Prostate gland (tissue), 2 donors: ENCODE measurements around the gene CCDC85B.

Experiments
- CTCF ChIP-seq, 4 experiments: fragments of 200-600 bp in 2 of 4; fragments of 450-650 bp in 2 of 4; sonication (generic) in 2 of 4; IDR thresholded peaks; 1 replicate in 3 of 4; 2 replicates in 1 of 4; pipeline ENCODE4 v1.5.1; 2016 to 2019; ENCODE audit warnings: antibody characterized with exemption in 4 of 4, mild to moderate bottlenecking in 2 of 4, moderate library complexity in 2 of 4
- POLR2A ChIP-seq: fragments of 450-650 bp; IDR thresholded peaks from one replicate; pipeline ENCODE4 v1.6.1; 2016; ENCODE audit warnings: antibody characterized with exemption, mild to moderate bottlenecking
- POLR2AphosphoS5 ChIP-seq: sonication (generic); formaldehyde crosslinking; IDR thresholded peaks from one replicate; pipeline ENCODE4 v1.6.1; 2017; ENCODE audit warnings: antibody characterized with exemption

GRCh38 chr11:65851811-65852507 lies 38.5 kb upstream of the CCDC85B start:
- no peak for TF ChIP-seq POLR2A
- TF ChIP-seq CTCF (IDR thresholded peaks at IDR 0.05) = no peak
- no peak for TF ChIP-seq POLR2AphosphoS5
